Esophagus muscularis mucosa (tissue), 4 donors: ENCODE results near the gene AGPAT4. TPM values are rescaled to one million over a fixed set of nuclear protein-coding genes. Genes with fewer than 3 reads are reported as not detected.

Experiments used
- DNase-seq: peaks from one replicate; pipeline ENCODE4 v3.0.0-alpha.2; 2017; ENCODE audit errors: extremely low spot score
- H3K27ac ChIP-seq, 4 donors: fragments of 200-600 bp; sonication (generic); replicated peaks in 1 of 4; 1 replicate in 3 of 4; 2 replicates in 1 of 4; pipeline ENCODE4 v1.5.1; 2016 to 2019; ENCODE audit warnings: mild to moderate bottlenecking in 1 of 4
- H3K27me3 ChIP-seq, 4 donors: fragments of 200-600 bp; sonication (generic); one replicate each; pipeline versions ENCODE4 v1.5.1 to v1.6.0; 2016 to 2019
- H3K36me3 ChIP-seq, 4 donors: fragments of 200-600 bp; sonication (generic); one replicate each; pipeline ENCODE4 v1.5.1; 2016 to 2019
- H3K4me1 ChIP-seq, 4 donors: fragments of 200-600 bp; sonication (generic); one replicate each; pipeline ENCODE4 v1.5.1; 2016 to 2019
- H3K4me3 ChIP-seq, 4 donors: fragments of 200-600 bp; sonication (generic); 1 replicate in 2 of 4; 2 replicates in 2 of 4; pipeline ENCODE4 v1.5.1; 2016 to 2019; ENCODE audit warnings: mild to moderate bottlenecking in 4 of 4, moderate library complexity in 1 of 4
- H3K9me3 ChIP-seq, 4 donors: fragments of 200-600 bp; sonication (generic); 1 replicate in 3 of 4; 2 replicates in 1 of 4; pipeline ENCODE4 v1.5.1; 2016 to 2019
- CTCF ChIP-seq, 3 experiments: fragments of 200-600 bp in 2 of 3; fragments of 450-650 bp in 1 of 3; sonication (generic) in 2 of 3; IDR thresholded peaks; one replicate each; pipeline ENCODE4 v1.5.1; 2017 to 2019; ENCODE audit warnings: antibody characterized with exemption in 3 of 3, mild to moderate bottlenecking in 2 of 3, moderate library complexity in 1 of 3
- EP300 ChIP-seq: sonication (generic); formaldehyde crosslinking; IDR thresholded peaks from one replicate; pipeline ENCODE4 v1.6.1; 2017; ENCODE audit warnings: antibody characterized with exemption
- POLR2A ChIP-seq: fragments of 450-650 bp; IDR thresholded peaks from one replicate; pipeline ENCODE4 v1.6.1; 2017; ENCODE audit warnings: antibody characterized with exemption, moderate library complexity, mild to moderate bottlenecking, low read depth
- POLR2AphosphoS5 ChIP-seq, 2 donors: sonication (generic); formaldehyde crosslinking; IDR thresholded peaks; one replicate each; pipeline ENCODE4 v1.6.1; 2017; ENCODE audit warnings: antibody characterized with exemption in 2 of 2
- WGBS: methylation state at CpG from one replicate; pipeline ENCODE4 v1.1.5; 2018; 5-methylcytosine and 5-hydroxymethylcytosine counted together
- intact Hi-C: fragments of 100-400 bp; cut with DNase I; formaldehyde crosslinking; loops from one replicate; pipeline ENCODE4 v1.15.1; 2023
- total RNA-seq, 4 donors: library from RNA; depleted of rRNA; stranded (reverse); fragments of >200 nt; gene quantifications; one replicate each; pipeline versions ENCODE4 v1.1.0 to v1.2.1, GENCODE V29; 2016

Gene AGPAT4
- total RNA-seq, 4 donors from 2014 or later = 7.9 to 12.6 (median 10.0) TPM

- Histone ChIP-seq H3K27ac (no peak overlapping the region), H3K27me3 (no peaks in the 10 kb centered on the region), H3K4me3 (no peak overlapping the region), H3K4me1 (peaks cover 0 to 18% (median 14%) of the 10 kb centered on the region in 4 donors), H3K36me3 (peaks cover 0 to 8% (median 0%) of the 10 kb centered on the region in 4 donors), H3K9me3 (no peaks in the 10 kb centered on the region)
- intact Hi-C loops = no loop called here
- DNase-seq = no peak
- no peak for TF ChIP-seq CTCF (IDR thresholded peaks at IDR 0.05)
- TF ChIP-seq POLR2A = no peak
- TF ChIP-seq POLR2AphosphoS5 (IDR thresholded peaks at IDR 0.05) = no peak
- no peak for TF ChIP-seq EP300
- WGBS = 73% methylated on average over 17 of the region's 17 CpGs
Observed at GRCh38 chr6:161254464-161255253, 19.2 kb downstream of the AGPAT4 start.

GRCh38 chr6:161254126-161254463 is 19.8 kb downstream of the AGPAT4 start:
- no peak overlapping the region for H3K4me3 ChIP-seq
- TF ChIP-seq CTCF (IDR thresholded peaks at IDR 0.05) (no peak), EP300 (no peak), POLR2AphosphoS5 (IDR thresholded peaks at IDR 0.05) (no peak), POLR2A (no peak)
- H3K4me1 ChIP-seq = peaks cover 0 to 18% (median 14%) of the 10 kb centered on the region in 4 donors
- no peaks in the 10 kb centered on the region for H3K9me3 ChIP-seq
- peaks cover 0 to 8% (median 0%) of the 10 kb centered on the region in 4 donors for H3K36me3 ChIP-seq
- intact Hi-C loops = no loop called here
- no peak overlapping the region for H3K27ac ChIP-seq
- DNase-seq = no peak
- H3K27me3 ChIP-seq = no peaks in the 10 kb centered on the region

DNA sequence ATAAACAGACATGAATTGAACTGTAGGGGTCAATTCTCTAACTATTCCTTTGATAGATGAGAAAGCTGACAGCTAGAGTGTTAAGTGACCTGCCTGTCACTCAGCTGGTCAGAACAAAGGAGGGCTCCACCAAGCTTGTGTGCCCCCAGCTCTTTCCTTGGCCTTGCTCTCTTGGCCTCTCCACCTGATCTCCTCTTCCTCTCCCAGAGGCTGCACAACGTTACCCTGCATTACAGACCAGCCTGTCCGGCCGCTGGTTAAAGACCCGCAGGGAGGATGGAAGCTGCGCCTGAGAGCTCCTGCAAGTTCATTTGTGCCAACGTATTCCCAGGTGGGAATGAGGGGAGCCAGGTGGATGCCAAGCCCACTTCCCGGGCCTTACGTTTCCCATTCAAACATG is 22.5 kb downstream of the AGPAT4 start:
- Histone ChIP-seq H3K4me3 (no peak overlapping the region), H3K36me3 (peaks cover 0 to 8% (median 0%) of the 10 kb centered on the region in 4 donors), H3K27ac (no peak overlapping the region), H3K4me1 (no peaks in the 10 kb centered on the region), H3K9me3 (no peaks in the 10 kb centered on the region), H3K27me3 (no peaks in the 10 kb centered on the region)
- no peak for DNase-seq
- 87% methylated on average over 7 of the region's 8 CpGs for WGBS
- intact Hi-C loops = no loop called here
- TF ChIP-seq POLR2A (no peak), CTCF (IDR thresholded peaks at IDR 0.05) (no peak), EP300 (no peak), POLR2AphosphoS5 (IDR thresholded peaks at IDR 0.05) (no peak)

- no peak overlapping the region for H3K27ac ChIP-seq
- H3K4me1 ChIP-seq = no peaks in the 10 kb centered on the region
- H3K4me3 ChIP-seq = no peak overlapping the region
- no peak for TF ChIP-seq CTCF (IDR thresholded peaks at IDR 0.05)
- no peak for TF ChIP-seq EP300
- no peak for TF ChIP-seq POLR2A
- TF ChIP-seq POLR2AphosphoS5 (IDR thresholded peaks at IDR 0.05) = no peak
- intact Hi-C loops = no loop called here
- no peaks in the 10 kb centered on the region for H3K27me3 ChIP-seq
- no peak for DNase-seq
- 93% methylated on average over 1 of the region's 1 CpG for WGBS
- no peaks in the 10 kb centered on the region for H3K9me3 ChIP-seq
- H3K36me3 ChIP-seq = peaks cover 0 to 15% (median 0%) of the 10 kb centered on the region in 4 donors
Observed at GRCh38 chr6:161249327-161249726, 24.5 kb downstream of the AGPAT4 start.
